GM23338 (cell line): ENCODE measurements around the gene BRF1. TPM values are rescaled to one million over a fixed set of nuclear protein-coding genes. Genes with fewer than 3 reads are reported as not detected.

Experiments used
- ATAC-seq: fragments of 200-7000 bp; cut with Tn5 transposase; 3 replicates; pipeline ENCODE4 v1.9.1; 2020
- DNase-seq: peaks from one replicate; pipeline ENCODE4 v3.0.0-alpha.2; 2015; ENCODE audit warnings: low spot score
- H2AFZ ChIP-seq: fragments of 200-600 bp; sonication (generic); 2 replicates; pipeline ENCODE4 v1.8.0; 2016; ENCODE audit warnings: antibody characterized with exemption, mild to moderate bottlenecking, moderate library complexity
- H3F3A ChIP-seq: fragments of 200-600 bp; sonication (generic); replicated peaks from 2 replicates; pipeline ENCODE4 v1.8.0; 2017; ENCODE audit warnings: antibody characterized with exemption, mixed run types, low read depth
- H3K27ac ChIP-seq: fragments of 200-600 bp; sonication (generic); 2 replicates; pipeline ENCODE4 v1.6.1; 2016; ENCODE audit warnings: low read depth
- H3K27me3 ChIP-seq: fragments of 200-600 bp; sonication (generic); 2 replicates; pipeline ENCODE4 v1.8.0; 2016; ENCODE audit warnings: mild to moderate bottlenecking, mixed run types, moderate library complexity; ENCODE audit not compliant: insufficient read depth
- H3K36me3 ChIP-seq: fragments of 200-600 bp; sonication (generic); 2 replicates; pipeline ENCODE4 v1.8.0; 2016; ENCODE audit warnings: mild to moderate bottlenecking; ENCODE audit not compliant: insufficient read depth
- H3K4me1 ChIP-seq: fragments of 200-600 bp; sonication (generic); 2 replicates; pipeline ENCODE4 v1.8.0; 2016; ENCODE audit warnings: mild to moderate bottlenecking, moderate library complexity; ENCODE audit not compliant: insufficient read depth
- H3K4me2 ChIP-seq: fragments of 200-600 bp; sonication (generic); 2 replicates; pipeline ENCODE4 v1.7.1; 2017; ENCODE audit warnings: mixed run types
- H3K4me3 ChIP-seq: fragments of 200-600 bp; sonication (generic); 2 replicates; pipeline ENCODE4 v1.6.1; 2016; ENCODE audit warnings: mixed run types
- H3K79me2 ChIP-seq: fragments of 200-600 bp; sonication (generic); replicated peaks from 2 replicates; pipeline ENCODE4 v1.8.0; 2017; ENCODE audit warnings: mild to moderate bottlenecking; ENCODE audit not compliant: insufficient read depth
- H3K9me2 ChIP-seq: fragments of 200-600 bp; sonication (generic); 2 replicates; pipeline ENCODE4 v1.8.0; 2017; ENCODE audit not compliant: insufficient read depth
- H4K20me1 ChIP-seq: fragments of 200-600 bp; sonication (generic); replicated peaks from 2 replicates; pipeline ENCODE4 v1.8.0; 2017; ENCODE audit warnings: mild to moderate bottlenecking; ENCODE audit not compliant: insufficient read depth
- H3K27ac Mint-ChIP-seq: 2 replicates; pipeline ENCODE4 v1.8.0; 2020; ENCODE audit warnings: inconsistent platforms, mild to moderate bottlenecking, moderate library complexity, mixed read lengths
- H3K27me3 Mint-ChIP-seq: 3 replicates; pipeline ENCODE4 v1.8.0; 2022; ENCODE audit warnings: low read depth, mild to moderate bottlenecking, moderate library complexity, mixed read lengths, inconsistent platforms; ENCODE audit not compliant: insufficient read depth, poor library complexity
- H3K36me3 Mint-ChIP-seq: 3 replicates; pipeline ENCODE4 v1.8.0; 2021; ENCODE audit warnings: low read depth, mild to moderate bottlenecking, inconsistent platforms, moderate library complexity, mixed read lengths
- H3K4me1 Mint-ChIP-seq: 3 replicates; pipeline ENCODE4 v1.8.0; 2020; ENCODE audit warnings: mild to moderate bottlenecking, inconsistent platforms, mixed read lengths
- H3K4me3 Mint-ChIP-seq: 3 replicates; pipeline ENCODE4 v1.8.0; 2021; ENCODE audit warnings: moderate library complexity, mild to moderate bottlenecking, inconsistent platforms, mixed read lengths
- H3K9me3 Mint-ChIP-seq: 3 replicates; pipeline ENCODE4 v1.8.0; 2020; ENCODE audit warnings: moderate library complexity, mild to moderate bottlenecking, inconsistent platforms, mixed read lengths
- CREB1 ChIP-seq: fragments of 250-450 bp; sonication (Bioruptor Pico); IDR thresholded peaks from 2 replicates; pipeline ENCODE4 v1.5.0; 2020; ENCODE audit warnings: low read depth, mild to moderate bottlenecking, moderate library complexity
- CTCF ChIP-seq, 2 experiments: fragments of 200-600 bp in 1 of 2; sonication (generic) in 1 of 2; conservative IDR thresholded peaks; 2 replicates each; pipeline versions ENCODE4 v1.5.1 to v1.6.1; 2016 to 2017; ENCODE audit warnings: antibody characterized with exemption in 2 of 2, low read depth in 2 of 2, mild to moderate bottlenecking in 2 of 2, moderate library complexity in 1 of 2
- ETS1 ChIP-seq: IDR thresholded peaks from 2 replicates; pipeline ENCODE4 v1.6.1; 2016; ENCODE audit warnings: antibody characterized with exemption
- EZH2 ChIP-seq: fragments of 200-600 bp; sonication (generic); IDR thresholded peaks from one replicate; pipeline ENCODE4 v1.8.0; 2017; ENCODE audit warnings: antibody characterized with exemption, mild to moderate bottlenecking, low read depth; ENCODE audit not compliant: unreplicated experiment
- EZH2phosphoT487 ChIP-seq: fragments of 200-600 bp; sonication (generic); IDR thresholded peaks from one replicate; pipeline ENCODE4 v1.8.1; 2018; ENCODE audit warnings: antibody characterized with exemption; ENCODE audit not compliant: unreplicated experiment
- JUNB ChIP-seq: IDR thresholded peaks from one replicate; pipeline ENCODE4 v1.6.1; 2016; ENCODE audit warnings: antibody characterized with exemption; ENCODE audit not compliant: unreplicated experiment
- NANOG ChIP-seq: IDR thresholded peaks from 2 replicates; pipeline ENCODE4 v1.6.1; 2016; ENCODE audit warnings: antibody characterized with exemption, borderline replicate concordance
- POLR2AphosphoS5 ChIP-seq: IDR thresholded peaks from 2 replicates; pipeline ENCODE4 v1.6.1; 2016; ENCODE audit warnings: antibody characterized with exemption, low read depth
- STAT1 ChIP-seq: IDR thresholded peaks from one replicate; pipeline ENCODE4 v1.6.1; 2016; ENCODE audit warnings: antibody characterized with exemption; ENCODE audit not compliant: unreplicated experiment
- ZNF114 ChIP-seq: fragments of 250-450 bp; sonication (Bioruptor Pico); IDR thresholded peaks from 2 replicates; pipeline ENCODE4 v1.5.0; 2020; ENCODE audit warnings: mild to moderate bottlenecking, moderate library complexity
- ZNF331 ChIP-seq: fragments of 250-450 bp; sonication (Bioruptor Pico); IDR thresholded peaks from 2 replicates; pipeline ENCODE4 v1.5.0; 2020; ENCODE audit warnings: low read depth, mild to moderate bottlenecking, moderate library complexity
- polyA plus RNA-seq: library from polyadenylated mRNA; unstranded; fragments of >200 nt; fragmentation: Nextera tagmentation; extraction: Ambion mirVana; gene quantifications from 2 replicates; pipeline ENCODE4 v1.2.1, GENCODE V29; 2016
- total RNA-seq: library from RNA; depleted of rRNA; stranded (reverse); fragments of >200 nt; shearing (Covaris generic); gene quantifications from 2 replicates; pipeline ENCODE4 v1.2.3, GENCODE V29; 2014
- TF ChIP-seq, protein P1 (sequence below): IDR thresholded peaks from one replicate; pipeline ENCODE4 v1.6.1; 2018; ENCODE audit warnings: antibody characterized with exemption; ENCODE audit not compliant: unreplicated experiment
- TF ChIP-seq, protein P2 (sequence below): fragments of 250-450 bp; sonication (Bioruptor Pico); IDR thresholded peaks from 2 replicates; pipeline ENCODE4 v1.5.0; 2020; ENCODE audit warnings: mild to moderate bottlenecking, moderate library complexity

Gene BRF1
- total and polyA plus RNA-seq, 2 experiments from 2014 or later, result 8.6 to 29.9 TPM

DNA sequence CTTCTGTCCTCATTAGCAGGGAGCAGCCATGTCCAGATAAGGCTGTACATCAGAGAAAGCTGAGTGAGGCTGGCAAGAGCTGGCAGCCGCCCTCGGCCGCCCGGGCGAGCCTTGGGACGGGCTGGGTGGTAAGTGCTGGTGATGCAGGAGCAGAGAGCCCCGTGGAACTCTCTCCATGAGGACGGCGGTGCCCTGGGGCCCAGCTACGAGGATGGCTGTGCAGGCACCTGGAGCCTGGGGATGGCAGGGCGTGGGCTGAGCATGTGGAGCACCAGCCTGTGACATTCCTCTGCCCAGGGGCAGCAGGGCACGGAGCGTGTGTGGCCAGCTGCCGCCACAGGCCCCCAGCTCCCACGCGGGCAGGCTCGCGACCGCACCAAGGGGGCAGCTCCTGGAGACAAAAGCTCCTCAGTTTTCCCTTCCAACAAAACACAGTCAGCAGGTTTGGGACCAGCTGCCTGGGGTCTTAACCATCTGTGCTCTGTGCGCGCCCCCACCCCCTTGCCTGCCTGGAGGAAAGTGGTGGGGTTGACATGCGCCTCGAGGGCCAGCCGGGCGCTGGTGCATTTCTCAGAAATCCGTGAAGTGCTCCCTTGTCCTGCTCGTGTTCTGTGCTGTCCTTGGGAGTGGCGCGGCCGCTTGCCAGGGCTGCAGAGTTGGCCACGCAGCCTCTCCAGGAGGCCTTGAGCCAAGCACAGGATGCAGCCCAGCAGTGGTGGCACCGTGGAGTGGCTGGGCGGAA, 35.1 kb upstream of the BRF1 start:
- no peaks in the 10 kb centered on the region for H3K27me3 ChIP-seq
- H3K4me3 ChIP-seq, result no peak overlapping the region
- H3K79me2 ChIP-seq, result peaks cover 60% of the 10 kb centered on the region
- no peaks in the 10 kb centered on the region for H3K36me3 ChIP-seq
- Mint-ChIP-seq H3K4me3 (no peak overlapping the region), H3K4me1 (peaks cover 18% of the 10 kb centered on the region), H3K9me3 (peaks cover 3% of the 10 kb centered on the region), H3K36me3 (peaks cover 10% of the 10 kb centered on the region; the same call in 1 of the 3 replicates), H3K27ac (no peak overlapping the region), H3K27me3 (peaks cover 7% of the 10 kb centered on the region)
- ATAC-seq, result no peak
- TF ChIP-seq, protein P1, sequence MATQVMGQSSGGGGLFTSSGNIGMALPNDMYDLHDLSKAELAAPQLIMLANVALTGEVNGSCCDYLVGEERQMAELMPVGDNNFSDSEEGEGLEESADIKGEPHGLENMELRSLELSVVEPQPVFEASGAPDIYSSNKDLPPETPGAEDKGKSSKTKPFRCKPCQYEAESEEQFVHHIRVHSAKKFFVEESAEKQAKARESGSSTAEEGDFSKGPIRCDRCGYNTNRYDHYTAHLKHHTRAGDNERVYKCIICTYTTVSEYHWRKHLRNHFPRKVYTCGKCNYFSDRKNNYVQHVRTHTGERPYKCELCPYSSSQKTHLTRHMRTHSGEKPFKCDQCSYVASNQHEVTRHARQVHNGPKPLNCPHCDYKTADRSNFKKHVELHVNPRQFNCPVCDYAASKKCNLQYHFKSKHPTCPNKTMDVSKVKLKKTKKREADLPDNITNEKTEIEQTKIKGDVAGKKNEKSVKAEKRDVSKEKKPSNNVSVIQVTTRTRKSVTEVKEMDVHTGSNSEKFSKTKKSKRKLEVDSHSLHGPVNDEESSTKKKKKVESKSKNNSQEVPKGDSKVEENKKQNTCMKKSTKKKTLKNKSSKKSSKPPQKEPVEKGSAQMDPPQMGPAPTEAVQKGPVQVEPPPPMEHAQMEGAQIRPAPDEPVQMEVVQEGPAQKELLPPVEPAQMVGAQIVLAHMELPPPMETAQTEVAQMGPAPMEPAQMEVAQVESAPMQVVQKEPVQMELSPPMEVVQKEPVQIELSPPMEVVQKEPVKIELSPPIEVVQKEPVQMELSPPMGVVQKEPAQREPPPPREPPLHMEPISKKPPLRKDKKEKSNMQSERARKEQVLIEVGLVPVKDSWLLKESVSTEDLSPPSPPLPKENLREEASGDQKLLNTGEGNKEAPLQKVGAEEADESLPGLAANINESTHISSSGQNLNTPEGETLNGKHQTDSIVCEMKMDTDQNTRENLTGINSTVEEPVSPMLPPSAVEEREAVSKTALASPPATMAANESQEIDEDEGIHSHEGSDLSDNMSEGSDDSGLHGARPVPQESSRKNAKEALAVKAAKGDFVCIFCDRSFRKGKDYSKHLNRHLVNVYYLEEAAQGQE, result no peak
- TF ChIP-seq NANOG (no peak), ZNF331 (CRISPR knock-in tag) (no peak), EZH2 (no peak), POLR2AphosphoS5 (no peak), ZNF114 (CRISPR knock-in tag) (no peak), EZH2phosphoT487 (no peak), ETS1 (no peak), CREB1 (CRISPR knock-in tag) (no peak), CTCF (conservative IDR thresholded peaks at IDR 0.05; ENCODE audit: low read depth in 2 of 2) (no peak), STAT1 (no peak), JUNB (no peak)
- TF ChIP-seq, protein P2, sequence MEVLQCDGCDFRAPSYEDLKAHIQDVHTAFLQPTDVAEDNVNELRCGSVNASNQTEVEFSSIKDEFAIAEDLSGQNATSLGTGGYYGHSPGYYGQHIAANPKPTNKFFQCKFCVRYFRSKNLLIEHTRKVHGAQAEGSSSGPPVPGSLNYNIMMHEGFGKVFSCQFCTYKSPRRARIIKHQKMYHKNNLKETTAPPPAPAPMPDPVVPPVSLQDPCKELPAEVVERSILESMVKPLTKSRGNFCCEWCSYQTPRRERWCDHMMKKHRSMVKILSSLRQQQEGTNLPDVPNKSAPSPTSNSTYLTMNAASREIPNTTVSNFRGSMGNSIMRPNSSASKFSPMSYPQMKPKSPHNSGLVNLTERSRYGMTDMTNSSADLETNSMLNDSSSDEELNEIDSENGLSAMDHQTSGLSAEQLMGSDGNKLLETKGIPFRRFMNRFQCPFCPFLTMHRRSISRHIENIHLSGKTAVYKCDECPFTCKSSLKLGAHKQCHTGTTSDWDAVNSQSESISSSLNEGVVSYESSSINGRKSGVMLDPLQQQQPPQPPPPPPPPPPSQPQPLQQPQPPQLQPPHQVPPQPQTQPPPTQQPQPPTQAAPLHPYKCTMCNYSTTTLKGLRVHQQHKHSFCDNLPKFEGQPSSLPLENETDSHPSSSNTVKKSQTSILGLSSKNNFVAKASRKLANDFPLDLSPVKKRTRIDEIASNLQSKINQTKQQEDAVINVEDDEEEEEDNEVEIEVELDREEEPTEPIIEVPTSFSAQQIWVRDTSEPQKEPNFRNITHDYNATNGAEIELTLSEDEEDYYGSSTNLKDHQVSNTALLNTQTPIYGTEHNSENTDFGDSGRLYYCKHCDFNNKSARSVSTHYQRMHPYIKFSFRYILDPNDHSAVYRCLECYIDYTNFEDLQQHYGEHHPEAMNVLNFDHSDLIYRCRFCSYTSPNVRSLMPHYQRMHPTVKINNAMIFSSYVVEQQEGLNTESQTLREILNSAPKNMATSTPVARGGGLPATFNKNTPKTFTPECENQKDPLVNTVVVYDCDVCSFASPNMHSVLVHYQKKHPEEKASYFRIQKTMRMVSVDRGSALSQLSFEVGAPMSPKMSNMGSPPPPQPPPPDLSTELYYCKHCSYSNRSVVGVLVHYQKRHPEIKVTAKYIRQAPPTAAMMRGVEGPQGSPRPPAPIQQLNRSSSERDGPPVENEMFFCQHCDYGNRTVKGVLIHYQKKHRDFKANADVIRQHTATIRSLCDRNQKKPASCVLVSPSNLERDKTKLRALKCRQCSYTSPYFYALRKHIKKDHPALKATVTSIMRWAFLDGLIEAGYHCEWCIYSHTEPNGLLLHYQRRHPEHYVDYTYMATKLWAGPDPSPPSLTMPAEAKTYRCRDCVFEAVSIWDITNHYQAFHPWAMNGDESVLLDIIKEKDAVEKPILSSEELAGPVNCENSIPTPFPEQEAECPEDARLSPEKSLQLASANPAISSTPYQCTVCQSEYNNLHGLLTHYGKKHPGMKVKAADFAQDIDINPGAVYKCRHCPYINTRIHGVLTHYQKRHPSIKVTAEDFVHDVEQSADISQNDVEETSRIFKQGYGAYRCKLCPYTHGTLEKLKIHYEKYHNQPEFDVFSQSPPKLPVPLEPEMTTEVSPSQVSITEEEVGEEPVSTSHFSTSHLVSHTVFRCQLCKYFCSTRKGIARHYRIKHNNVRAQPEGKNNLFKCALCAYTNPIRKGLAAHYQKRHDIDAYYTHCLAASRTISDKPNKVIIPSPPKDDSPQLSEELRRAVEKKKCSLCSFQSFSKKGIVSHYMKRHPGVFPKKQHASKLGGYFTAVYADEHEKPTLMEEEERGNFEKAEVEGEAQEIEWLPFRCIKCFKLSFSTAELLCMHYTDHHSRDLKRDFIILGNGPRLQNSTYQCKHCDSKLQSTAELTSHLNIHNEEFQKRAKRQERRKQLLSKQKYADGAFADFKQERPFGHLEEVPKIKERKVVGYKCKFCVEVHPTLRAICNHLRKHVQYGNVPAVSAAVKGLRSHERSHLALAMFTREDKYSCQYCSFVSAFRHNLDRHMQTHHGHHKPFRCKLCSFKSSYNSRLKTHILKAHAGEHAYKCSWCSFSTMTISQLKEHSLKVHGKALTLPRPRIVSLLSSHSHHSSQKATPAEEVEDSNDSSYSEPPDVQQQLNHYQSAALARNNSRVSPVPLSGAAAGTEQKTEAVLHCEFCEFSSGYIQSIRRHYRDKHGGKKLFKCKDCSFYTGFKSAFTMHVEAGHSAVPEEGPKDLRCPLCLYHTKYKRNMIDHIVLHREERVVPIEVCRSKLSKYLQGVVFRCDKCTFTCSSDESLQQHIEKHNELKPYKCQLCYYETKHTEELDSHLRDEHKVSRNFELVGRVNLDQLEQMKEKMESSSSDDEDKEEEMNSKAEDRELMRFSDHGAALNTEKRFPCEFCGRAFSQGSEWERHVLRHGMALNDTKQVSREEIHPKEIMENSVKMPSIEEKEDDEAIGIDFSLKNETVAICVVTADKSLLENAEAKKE (CRISPR knock-in tag), result no peak
- H3K9me2 ChIP-seq, result no peaks in the 10 kb centered on the region
- H2AFZ ChIP-seq, result no peak overlapping the region
- no peak for DNase-seq
- H3K27ac ChIP-seq, result no peak overlapping the region
- H3K4me2 ChIP-seq, result no peak overlapping the region
- peaks cover 10% of the 10 kb centered on the region for H3K4me1 ChIP-seq
- H4K20me1 ChIP-seq, result peaks cover 22% of the 10 kb centered on the region
- 0 out of 2 replicates have a peak, but pooled peaks cover 2% of the 10 kb centered on the region for H3F3A ChIP-seq
